HCT116 (cell line): ENCODE measurements around the gene EFCAB8. TPM values are rescaled to one million over a fixed set of nuclear protein-coding genes. Genes with fewer than 3 reads are reported as not detected.

Experiments used
- ATAC-seq: fragments of 200-7000 bp; cut with Tn5 transposase; 2 replicates; pipeline ENCODE4 v1.9.1; 2020; ENCODE audit warnings: mild to moderate bottlenecking, moderate library complexity
- BruUV-seq: library from RNA; stranded (reverse); fragments of 400-500 nt; replicated peaks from 2 replicates; lab custom pipeline; 2021; lab: Mats Ljungman, UMichigan
- CTCF ChIA-PET: fragments of 300-600 bp; sonication (Branson Sonifier 250); formaldehyde crosslinking; loops from one replicate; lab custom pipeline; 2021; ENCODE audit warnings: antibody characterized with exemption; lab: Charles Lee
- POLR2A ChIA-PET: fragments of 300-600, 350-600 bp; sonication (Branson Sonifier 250); formaldehyde crosslinking; loops from one replicate; lab custom pipeline; 2021; ENCODE audit warnings: antibody characterized with exemption; lab: Charles Lee
- RAD21 ChIA-PET, 2 experiments: fragments of 300-600 bp; sonication (Branson Sonifier 250); formaldehyde crosslinking; loops; one replicate each; lab custom pipeline; 2023; ENCODE audit warnings: low total read pairs in 2 of 2; ENCODE audit not compliant: uncharacterized antibody in 2 of 2, unreplicated experiment in 2 of 2, low non-redundant PET in 1 of 2; lab: Charles Lee
- DNase-seq: peaks from one replicate; pipeline ENCODE4 v3.0.0-alpha.2; 2010; ENCODE audit warnings: low read depth, low spot score
- H2AFZ ChIP-seq: fragments of 200-600 bp; shearing (Covaris generic), sonication (generic); 2 replicates; pipeline ENCODE4 v1.6.1; 2017; ENCODE audit warnings: low read depth, mixed run types, mixed read lengths, antibody characterized with exemption, low read length; ENCODE audit not compliant: poor library complexity, severe bottlenecking
- H3K27ac ChIP-seq: 2 replicates; pipeline ENCODE4 v1.5.1; 2012; ENCODE audit warnings: low read depth, low read length
- H3K27me3 ChIP-seq: fragments of 200-600 bp; sonication (generic); 2 replicates; pipeline ENCODE4 v1.6.1; 2016; ENCODE audit warnings: mixed run types, low read length, mixed read lengths; ENCODE audit not compliant: insufficient read depth
- H3K36me3 ChIP-seq, 2 experiments: fragments of 200-500 bp in 1 of 2; fragments of 200-600 bp in 1 of 2; sonication (Bioruptor generic) in 1 of 2; sonication (generic) in 1 of 2; 2 replicates each; pipeline versions ENCODE4 v1.5.1 to v1.6.1; 2014 to 2016; ENCODE audit warnings: low read length in 2 of 2, inconsistent platforms in 1 of 2, mixed read lengths in 1 of 2, mixed run types in 1 of 2; ENCODE audit not compliant: insufficient read depth in 2 of 2, control insufficient read depth in 1 of 2
- H3K4me1 ChIP-seq, 2 experiments: fragments of 200-600 bp in 1 of 2; sonication (generic) in 1 of 2; 2 replicates each; pipeline versions ENCODE4 v1.5.1 to v1.6.1; 2012 to 2017; ENCODE audit warnings: low read length in 2 of 2, inconsistent platforms in 1 of 2, mild to moderate bottlenecking in 1 of 2, mixed read lengths in 1 of 2, mixed run types in 1 of 2, moderate library complexity in 1 of 2; ENCODE audit not compliant: insufficient read depth in 2 of 2, control insufficient read depth in 1 of 2
- H3K4me2 ChIP-seq: fragments of 200-600 bp; sonication (generic); 2 replicates; pipeline ENCODE4 v1.6.1; 2017; ENCODE audit warnings: mixed run types, low read length, mixed read lengths
- H3K4me3 ChIP-seq, 2 experiments: fragments of 200-600 bp in 1 of 2; sonication (generic) in 1 of 2; replicated peaks in 1 of 2; 2 replicates each; pipeline ENCODE4 v1.5.1; 2011 to 2016; ENCODE audit warnings: low read length in 2 of 2, control low read depth in 1 of 2, low read depth in 1 of 2, mild to moderate bottlenecking in 1 of 2, mixed read lengths in 1 of 2, mixed run types in 1 of 2
- H3K79me2 ChIP-seq: fragments of 200-600 bp; sonication (generic); 2 replicates; pipeline ENCODE4 v1.6.1; 2017; ENCODE audit warnings: mild to moderate bottlenecking, mixed run types, low read length, moderate library complexity, mixed read lengths; ENCODE audit not compliant: insufficient read depth
- H3K9ac ChIP-seq: fragments of 200-600 bp; sonication (generic); 2 replicates; pipeline ENCODE4 v1.6.1; 2016; ENCODE audit warnings: low read length, mixed read lengths
- H3K9me2 ChIP-seq: fragments of 200-600 bp; sonication (generic), shearing (Covaris generic); 2 replicates; pipeline ENCODE4 v1.6.1; 2017; ENCODE audit warnings: mixed run types, mild to moderate bottlenecking, moderate library complexity; ENCODE audit not compliant: insufficient read depth
- H3K9me3 ChIP-seq, 2 experiments: fragments of 200-500 bp in 1 of 2; fragments of 200-600 bp in 1 of 2; sonication (Bioruptor generic) in 1 of 2; sonication (generic) in 1 of 2; 2 replicates each; pipeline ENCODE4 v1.6.1; 2014 to 2017; ENCODE audit warnings: low read length in 2 of 2, mixed read lengths in 2 of 2, inconsistent platforms in 1 of 2, low read depth in 1 of 2, mild to moderate bottlenecking in 1 of 2, mixed run types in 1 of 2, moderate library complexity in 1 of 2; ENCODE audit not compliant: control insufficient read depth in 1 of 2, insufficient read depth in 1 of 2
- H4K20me1 ChIP-seq: fragments of 200-600 bp; sonication (generic), shearing (Covaris generic); 2 replicates; pipeline ENCODE4 v1.6.1; 2017; ENCODE audit warnings: mixed run types, mild to moderate bottlenecking, moderate library complexity; ENCODE audit not compliant: insufficient read depth
- CBX3 ChIP-seq: IDR thresholded peaks from 2 replicates; pipeline ENCODE4 v1.6.1; 2012; ENCODE audit warnings: low read depth
- CEBPB ChIP-seq: IDR thresholded peaks from 2 replicates; pipeline ENCODE4 v1.6.1; 2012; ENCODE audit warnings: low read depth
- JUND ChIP-seq: IDR thresholded peaks from 2 replicates; pipeline ENCODE4 v1.6.1; 2012
- POLR2AphosphoS5 ChIP-seq: IDR thresholded peaks from 2 replicates; pipeline ENCODE4 v1.6.1; 2011; ENCODE audit warnings: mild to moderate bottlenecking, low read depth, low read length, moderate library complexity
- SIN3A ChIP-seq: IDR thresholded peaks from 2 replicates; pipeline ENCODE4 v1.6.1; 2012; ENCODE audit warnings: low read depth
- ZNF274 ChIP-seq: fragments of 200-500 bp; sonication (Bioruptor generic); IDR thresholded peaks from 2 replicates; pipeline ENCODE4 v1.6.1; 2014; ENCODE audit warnings: mild to moderate bottlenecking, low read depth, low read length, inconsistent platforms
- intact Hi-C: fragments of 100-400 bp; cut with micrococcal nuclease; formaldehyde crosslinking; loops from 2 replicates; pipeline ENCODE4 v1.10.0; 2022
- total RNA-seq: library from RNA; stranded (reverse); gene quantifications from one replicate; pipeline ENCODE4 v1.2.1, GENCODE V29; 2021; ENCODE audit not compliant: unreplicated experiment
- TF ChIP-seq, protein P1 (sequence below), 3 experiments: fragments of 200-600 bp in 1 of 3; sonication (generic) in 1 of 3; IDR thresholded peaks in 2 of 3; conservative IDR thresholded peaks in 1 of 3; 2 replicates each; pipeline ENCODE4 v1.5.1; 2012 to 2017; ENCODE audit warnings: low read depth in 2 of 3, low read length in 2 of 3, antibody characterized with exemption in 1 of 3, borderline replicate concordance in 1 of 3, control low read depth in 1 of 3, mild to moderate bottlenecking in 1 of 3, mixed read lengths in 1 of 3, mixed run types in 1 of 3, moderate library complexity in 1 of 3; ENCODE audit not compliant: insufficient read depth in 1 of 3

The EFCAB8 gene
- total RNA-seq, 1 experiment from 2014 or later, result 0.42 TPM

DNA sequence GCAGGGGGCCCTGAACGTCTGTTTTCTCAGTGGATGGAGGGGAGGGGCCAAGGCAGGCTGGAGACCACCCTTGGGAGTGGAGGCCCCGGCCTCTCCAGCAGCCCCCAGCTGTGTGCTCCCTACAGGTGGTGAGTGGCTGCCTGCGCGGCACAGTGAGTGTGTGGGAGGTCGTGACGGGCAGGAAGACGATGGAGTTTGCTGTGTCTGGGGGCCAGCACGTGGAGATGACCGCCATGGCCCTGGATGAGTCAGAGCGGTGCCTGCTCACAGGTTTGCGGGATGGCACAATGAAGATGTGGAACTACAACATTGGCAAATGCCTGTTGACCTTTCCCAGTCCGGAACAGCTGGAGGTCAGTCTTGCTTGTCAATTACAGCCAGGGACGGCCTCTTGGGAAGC is 52.6 kb downstream of the EFCAB8 start:
- TF ChIP-seq CBX3 (no peak), ZNF274 (no peak), CEBPB (no peak), POLR2AphosphoS5 (no peak)
- TF ChIP-seq, protein P1, sequence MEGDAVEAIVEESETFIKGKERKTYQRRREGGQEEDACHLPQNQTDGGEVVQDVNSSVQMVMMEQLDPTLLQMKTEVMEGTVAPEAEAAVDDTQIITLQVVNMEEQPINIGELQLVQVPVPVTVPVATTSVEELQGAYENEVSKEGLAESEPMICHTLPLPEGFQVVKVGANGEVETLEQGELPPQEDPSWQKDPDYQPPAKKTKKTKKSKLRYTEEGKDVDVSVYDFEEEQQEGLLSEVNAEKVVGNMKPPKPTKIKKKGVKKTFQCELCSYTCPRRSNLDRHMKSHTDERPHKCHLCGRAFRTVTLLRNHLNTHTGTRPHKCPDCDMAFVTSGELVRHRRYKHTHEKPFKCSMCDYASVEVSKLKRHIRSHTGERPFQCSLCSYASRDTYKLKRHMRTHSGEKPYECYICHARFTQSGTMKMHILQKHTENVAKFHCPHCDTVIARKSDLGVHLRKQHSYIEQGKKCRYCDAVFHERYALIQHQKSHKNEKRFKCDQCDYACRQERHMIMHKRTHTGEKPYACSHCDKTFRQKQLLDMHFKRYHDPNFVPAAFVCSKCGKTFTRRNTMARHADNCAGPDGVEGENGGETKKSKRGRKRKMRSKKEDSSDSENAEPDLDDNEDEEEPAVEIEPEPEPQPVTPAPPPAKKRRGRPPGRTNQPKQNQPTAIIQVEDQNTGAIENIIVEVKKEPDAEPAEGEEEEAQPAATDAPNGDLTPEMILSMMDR (IDR thresholded peaks at IDR 0.05 in 2 of 3, conservative IDR thresholded peaks at IDR 0.05 in 1 of 3; ENCODE audit: borderline replicate concordance in 1 of 3, insufficient read depth in 1 of 3, low read depth in 2 of 3, low read length in 2 of 3), result no peak
- Histone ChIP-seq H3K4me1 (no peaks in the 10 kb centered on the region), H3K4me3 (no peak overlapping the region), H3K9me3 (peaks cover 8 to 13% of the 10 kb centered on the region in 2 experiments; a peak in 3 of 4 replicates), H3K4me2 (no peak overlapping the region), H3K9me2 (no peaks in the 10 kb centered on the region), H4K20me1 (no peaks in the 10 kb centered on the region), H3K27me3 (no peaks in the 10 kb centered on the region), H3K79me2 (no peaks in the 10 kb centered on the region), H3K27ac (no peak overlapping the region), H2AFZ (no peak overlapping the region), H3K36me3 (no peaks in the 10 kb centered on the region), H3K9ac (no peak overlapping the region)
- ATAC-seq (no peak), DNase-seq (no peak)
- RAD21 ChIA-PET, result no interaction called here
- POLR2A ChIA-PET, result no interaction called here
- CTCF ChIA-PET, result no interaction called here
- no TSS peak for BruUV-seq
- intact Hi-C loops, result no loop called here

DNA sequence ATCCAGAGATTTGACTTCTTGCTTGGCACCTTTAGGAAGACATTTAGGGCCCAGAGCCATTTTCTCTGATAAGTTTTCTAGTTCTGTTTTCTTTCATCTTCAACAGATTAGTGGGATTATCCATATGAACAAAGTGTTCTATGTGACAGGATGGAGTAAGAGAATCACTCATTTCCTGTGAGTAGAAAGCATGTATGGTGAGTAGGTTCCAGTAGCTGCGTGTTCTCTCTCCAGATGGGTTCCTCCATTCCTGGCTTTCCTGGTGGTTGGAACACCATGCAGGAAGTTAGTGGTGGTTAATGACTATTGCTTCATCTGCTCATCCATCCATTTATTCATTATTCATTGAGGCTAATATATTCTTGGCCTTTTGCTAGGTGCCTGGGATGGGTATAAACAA is 54.0 kb downstream of the EFCAB8 start:
- CTCF ChIA-PET, result no interaction called here
- Histone ChIP-seq H3K27ac (no peak overlapping the region), H3K9ac (no peak overlapping the region), H3K9me3 (peaks cover 8 to 13% of the 10 kb centered on the region in 2 experiments; a peak in 3 of 4 replicates), H4K20me1 (no peaks in the 10 kb centered on the region), H3K9me2 (no peaks in the 10 kb centered on the region), H3K4me2 (no peak overlapping the region), H3K4me3 (no peak overlapping the region), H3K79me2 (no peaks in the 10 kb centered on the region), H2AFZ (no peak overlapping the region), H3K36me3 (no peaks in the 10 kb centered on the region), H3K27me3 (no peaks in the 10 kb centered on the region), H3K4me1 (no peaks in the 10 kb centered on the region)
- TF ChIP-seq JUND (no peak), SIN3A (no peak)
- intact Hi-C loops, result no loop called here
- no peak for DNase-seq
- no TSS peak for BruUV-seq
- no peak for ATAC-seq
- RAD21 ChIA-PET, result no interaction called here
- POLR2A ChIA-PET, result no interaction called here
